NT2/D1 (cell line): ENCODE results near the gene COL10A1.

Experiments used
- SUZ12 ChIP-seq: IDR thresholded peaks from 2 replicates; pipeline ENCODE4 v1.6.1; 2011; ENCODE audit not compliant: insufficient read length, insufficient read depth; ENCODE audit errors: extremely low read depth
- YY1 ChIP-seq: IDR thresholded peaks from 2 replicates; pipeline ENCODE4 v1.6.1; 2011; ENCODE audit not compliant: insufficient read length, insufficient read depth
- ZNF274 ChIP-seq: IDR thresholded peaks from 2 replicates; pipeline ENCODE4 v1.6.1; 2011; ENCODE audit warnings: mild to moderate bottlenecking, low read depth, low read length

GRCh38 chr6:116078945-116079344 lies 47.0 kb downstream of the COL10A1 start:
- TF ChIP-seq ZNF274 (no peak), YY1 (no peak), SUZ12 (no peak)
